GM12864 (cell line): ENCODE data around the gene IPCEF1.

ENCODE experiments used
- DNase-seq: peaks from one replicate; pipeline ENCODE4 v3.0.0-alpha.2; 2011; ENCODE audit warnings: low read depth
- H3K4me3 ChIP-seq: 2 replicates; pipeline ENCODE4 v1.5.1; 2011; ENCODE audit warnings: mild to moderate bottlenecking, low read depth, low read length, control low read depth
- TF ChIP-seq, protein P1 (sequence below): IDR thresholded peaks from 2 replicates; pipeline ENCODE4 v1.5.1; 2011; ENCODE audit warnings: low read depth, mild to moderate bottlenecking, moderate library complexity, low read length, control low read depth, inconsistent platforms; ENCODE audit errors: missing control alignments

The IPCEF1 gene

DNA sequence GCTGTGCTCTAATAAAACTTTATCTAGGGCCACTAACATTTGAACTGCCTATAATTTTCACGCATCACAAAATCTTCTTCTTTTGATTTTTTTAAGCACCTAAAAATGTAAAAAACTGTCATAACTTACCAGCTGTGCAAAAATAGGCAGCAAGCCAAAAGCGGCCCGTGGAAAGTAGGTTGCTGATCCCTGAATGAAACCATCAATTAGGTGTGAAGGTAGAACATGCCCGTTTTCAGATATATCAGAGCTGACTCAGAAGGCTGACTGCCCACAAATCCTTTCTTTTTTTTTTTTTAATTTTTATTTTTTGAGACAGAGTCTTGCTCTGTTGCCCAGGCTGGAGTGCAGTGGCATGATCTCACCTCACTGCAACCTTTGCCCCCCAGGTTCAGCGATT, 4.9 kb upstream of the IPCEF1 start:
- TF ChIP-seq, protein P1, sequence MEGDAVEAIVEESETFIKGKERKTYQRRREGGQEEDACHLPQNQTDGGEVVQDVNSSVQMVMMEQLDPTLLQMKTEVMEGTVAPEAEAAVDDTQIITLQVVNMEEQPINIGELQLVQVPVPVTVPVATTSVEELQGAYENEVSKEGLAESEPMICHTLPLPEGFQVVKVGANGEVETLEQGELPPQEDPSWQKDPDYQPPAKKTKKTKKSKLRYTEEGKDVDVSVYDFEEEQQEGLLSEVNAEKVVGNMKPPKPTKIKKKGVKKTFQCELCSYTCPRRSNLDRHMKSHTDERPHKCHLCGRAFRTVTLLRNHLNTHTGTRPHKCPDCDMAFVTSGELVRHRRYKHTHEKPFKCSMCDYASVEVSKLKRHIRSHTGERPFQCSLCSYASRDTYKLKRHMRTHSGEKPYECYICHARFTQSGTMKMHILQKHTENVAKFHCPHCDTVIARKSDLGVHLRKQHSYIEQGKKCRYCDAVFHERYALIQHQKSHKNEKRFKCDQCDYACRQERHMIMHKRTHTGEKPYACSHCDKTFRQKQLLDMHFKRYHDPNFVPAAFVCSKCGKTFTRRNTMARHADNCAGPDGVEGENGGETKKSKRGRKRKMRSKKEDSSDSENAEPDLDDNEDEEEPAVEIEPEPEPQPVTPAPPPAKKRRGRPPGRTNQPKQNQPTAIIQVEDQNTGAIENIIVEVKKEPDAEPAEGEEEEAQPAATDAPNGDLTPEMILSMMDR = no peak
- H3K4me3 ChIP-seq = no peak overlapping the region
- DNase-seq = no peak

GRCh38 chr6:154360476-154360875, 3.9 kb upstream of the IPCEF1 start:
- no peak for DNase-seq
- TF ChIP-seq, protein P1 = no peak
- H3K4me3 ChIP-seq = no peak overlapping the region

DNA sequence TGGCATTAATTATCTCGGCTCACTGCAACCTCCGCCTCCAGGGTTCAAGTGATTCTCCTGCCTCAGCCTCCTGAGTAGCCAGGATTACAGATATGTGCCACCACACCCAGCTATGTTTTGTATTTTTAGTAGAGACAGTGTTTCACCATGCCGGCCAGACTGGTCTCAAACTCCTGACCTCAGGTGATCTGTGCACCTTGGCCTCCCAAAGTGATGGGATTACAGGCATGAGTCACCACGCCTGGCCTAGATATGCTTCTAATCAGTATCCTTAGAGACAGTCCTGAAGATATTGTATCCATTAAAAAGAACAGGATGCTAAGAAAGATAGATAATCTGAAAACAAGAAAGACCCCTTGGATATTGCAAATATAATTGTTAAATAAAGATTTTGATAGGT, 3.1 kb upstream of the IPCEF1 start:
- no peak for DNase-seq
- TF ChIP-seq, protein P1 = no peak
- no peak overlapping the region for H3K4me3 ChIP-seq

- no peak overlapping the region for H3K4me3 ChIP-seq
- no peak for DNase-seq
- TF ChIP-seq, protein P1 = no peak
Measured at GRCh38 chr6:154359161-154359574, 2.6 kb upstream of the IPCEF1 start.

DNA sequence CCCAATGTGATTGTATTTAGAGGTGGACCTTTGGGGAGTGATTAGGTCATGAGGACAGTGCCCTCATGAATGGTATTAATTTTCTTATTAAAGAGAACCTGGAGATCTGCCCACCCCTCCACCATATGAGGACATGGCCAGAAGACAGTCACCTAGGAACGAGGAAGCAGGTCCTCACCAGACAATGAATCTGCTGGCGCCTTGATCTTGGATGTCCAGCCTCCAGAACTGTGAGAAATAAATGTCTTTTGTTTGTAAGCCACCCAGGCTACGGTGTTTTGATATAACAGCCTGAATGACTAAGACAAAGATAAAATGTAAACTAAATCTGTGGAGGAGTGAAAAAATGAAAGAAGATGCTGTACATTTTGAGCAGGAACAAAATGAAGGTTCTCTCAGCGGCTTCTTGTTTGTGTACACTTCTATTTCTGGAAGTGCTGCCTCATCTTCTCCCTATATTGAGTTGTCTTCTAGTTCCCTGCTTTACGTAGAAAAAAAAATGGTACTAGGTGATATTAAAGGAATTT, 1.5 kb upstream of the IPCEF1 start:
- TF ChIP-seq, protein P1 = no peak
- H3K4me3 ChIP-seq = no peak overlapping the region
- no peak for DNase-seq

DNA sequence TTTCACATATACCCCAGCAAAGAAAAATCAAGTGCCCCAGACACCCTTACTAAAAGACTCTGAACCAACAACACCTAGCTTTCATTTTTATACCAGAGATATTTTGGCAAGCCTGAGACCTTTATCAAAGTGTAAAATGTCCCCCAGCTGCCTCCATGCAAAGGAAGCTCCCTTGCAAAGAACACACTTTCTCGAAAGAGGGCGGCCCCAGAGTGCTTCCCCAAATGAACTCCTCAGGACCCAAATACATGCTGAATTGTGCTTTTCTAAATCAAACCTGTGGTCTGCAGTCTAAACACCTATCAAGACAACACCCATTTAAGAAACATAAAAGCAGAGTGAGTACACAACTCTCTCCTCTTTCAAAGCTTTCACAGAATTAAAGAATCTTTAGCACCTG, 490 bp downstream of the IPCEF1 start:
- no peak for DNase-seq
- TF ChIP-seq, protein P1 = no peak
- no peak overlapping the region for H3K4me3 ChIP-seq

DNA sequence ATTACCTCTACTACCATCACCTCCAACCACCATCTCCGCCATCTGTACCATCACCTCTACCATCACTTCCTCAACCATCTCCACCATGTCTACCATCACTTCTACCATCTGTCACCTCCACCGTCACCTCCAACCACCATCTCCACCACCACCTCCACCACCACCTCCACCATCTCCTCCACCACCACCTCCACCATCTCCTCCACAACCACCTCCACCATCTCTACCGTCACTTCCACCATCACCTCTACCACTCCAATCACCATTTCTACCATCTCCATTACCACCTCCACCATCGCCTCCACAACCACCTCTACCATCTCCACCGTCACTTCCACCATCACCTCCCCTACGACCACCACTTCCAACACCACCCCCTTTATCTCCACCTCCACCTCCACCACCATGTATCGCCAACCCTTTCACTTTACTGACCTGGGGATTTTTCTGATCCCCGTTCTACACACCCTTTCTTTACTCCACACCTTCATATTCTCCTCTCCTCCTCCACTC, 2.3 kb downstream of the IPCEF1 start:
- TF ChIP-seq, protein P1 = no peak
- no peak for DNase-seq
- H3K4me3 ChIP-seq = no peak overlapping the region
